Lower lobe of right lung (tissue), 2 donors: Measurements from ENCODE around the gene TRIM2. TPM values are rescaled to one million over a fixed set of nuclear protein-coding genes. Genes with fewer than 3 reads are reported as not detected.

ENCODE experiments used
- ATAC-seq, 2 donors: fragments of 200-7000 bp; cut with Tn5 transposase; one replicate each; pipeline ENCODE4 v1.9.1; 2020 to 2022; ENCODE audit warnings: mild to moderate bottlenecking in 2 of 2, moderate library complexity in 2 of 2
- DNase-seq: peaks from one replicate; pipeline ENCODE4 v3.0.0-alpha.2; 2020
- H3K27ac ChIP-seq: fragments of 200-600 bp; one replicate; pipeline ENCODE4 v1.8.0; 2022
- H3K27me3 ChIP-seq: fragments of 200-600 bp; one replicate; pipeline ENCODE4 v1.8.0; 2022; ENCODE audit warnings: low read depth
- H3K36me3 ChIP-seq: fragments of 200-600 bp; one replicate; pipeline ENCODE4 v1.8.0; 2022; ENCODE audit warnings: mild to moderate bottlenecking
- H3K4me1 ChIP-seq: fragments of 200-600 bp; one replicate; pipeline ENCODE4 v1.8.0; 2022
- H3K4me3 ChIP-seq: fragments of 200-600 bp; one replicate; pipeline ENCODE4 v1.8.0; 2022; ENCODE audit warnings: mild to moderate bottlenecking
- H3K9me3 ChIP-seq: fragments of 200-600 bp; one replicate; pipeline ENCODE4 v1.8.0; 2022
- intact Hi-C: fragments of 100-400 bp; cut with DNase I; formaldehyde crosslinking; loops from one replicate; pipeline ENCODE4 v1.11.0; 2022
- total RNA-seq: library from RNA; stranded (reverse); fragmentation: NEBNext Ultra II Directional; extraction: Animal tissue kit (Norgen Biotek cat#: 25700); gene quantifications from one replicate; pipeline ENCODE4 v1.2.1, GENCODE V29; 2021
- TF ChIP-seq, protein P1 (sequence below): fragments of 200-600 bp; IDR thresholded peaks from one replicate; pipeline ENCODE4 v1.8.0; 2022; ENCODE audit warnings: antibody characterized with exemption, mild to moderate bottlenecking
- donor health status: DM: no; HTN: yes; CAD: no; lungs with severe emphysema.

TRIM2 gene
- total RNA-seq, 1 donor from 2014 or later = 32.6 TPM

DNA sequence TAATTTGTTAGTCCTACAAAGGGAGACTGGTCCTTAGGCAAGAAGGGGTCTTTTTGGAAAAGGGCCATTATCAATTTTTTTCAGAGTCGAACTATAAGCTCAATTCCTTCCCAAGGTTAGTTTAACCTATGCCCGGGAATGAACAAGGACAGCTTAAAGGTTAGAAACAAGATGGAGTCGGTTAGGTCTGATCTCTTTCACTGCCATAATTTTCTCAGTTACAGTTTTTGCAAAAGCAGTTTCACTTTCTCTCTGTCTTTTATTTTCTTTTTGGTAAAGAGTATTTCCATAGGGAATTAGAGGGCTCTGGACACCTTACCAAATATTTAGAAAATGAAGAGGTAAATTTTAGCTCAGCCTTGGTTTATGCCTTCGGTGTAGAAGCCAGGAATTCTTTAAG lies 64.1 kb downstream of the TRIM2 start:
- no peak overlapping the region for H3K4me3 ChIP-seq
- peaks cover 11% of the 10 kb centered on the region for H3K4me1 ChIP-seq
- H3K9me3 ChIP-seq = no peaks in the 10 kb centered on the region
- no peaks in the 10 kb centered on the region for H3K36me3 ChIP-seq
- intact Hi-C loops = no loop called here
- TF ChIP-seq, protein P1, sequence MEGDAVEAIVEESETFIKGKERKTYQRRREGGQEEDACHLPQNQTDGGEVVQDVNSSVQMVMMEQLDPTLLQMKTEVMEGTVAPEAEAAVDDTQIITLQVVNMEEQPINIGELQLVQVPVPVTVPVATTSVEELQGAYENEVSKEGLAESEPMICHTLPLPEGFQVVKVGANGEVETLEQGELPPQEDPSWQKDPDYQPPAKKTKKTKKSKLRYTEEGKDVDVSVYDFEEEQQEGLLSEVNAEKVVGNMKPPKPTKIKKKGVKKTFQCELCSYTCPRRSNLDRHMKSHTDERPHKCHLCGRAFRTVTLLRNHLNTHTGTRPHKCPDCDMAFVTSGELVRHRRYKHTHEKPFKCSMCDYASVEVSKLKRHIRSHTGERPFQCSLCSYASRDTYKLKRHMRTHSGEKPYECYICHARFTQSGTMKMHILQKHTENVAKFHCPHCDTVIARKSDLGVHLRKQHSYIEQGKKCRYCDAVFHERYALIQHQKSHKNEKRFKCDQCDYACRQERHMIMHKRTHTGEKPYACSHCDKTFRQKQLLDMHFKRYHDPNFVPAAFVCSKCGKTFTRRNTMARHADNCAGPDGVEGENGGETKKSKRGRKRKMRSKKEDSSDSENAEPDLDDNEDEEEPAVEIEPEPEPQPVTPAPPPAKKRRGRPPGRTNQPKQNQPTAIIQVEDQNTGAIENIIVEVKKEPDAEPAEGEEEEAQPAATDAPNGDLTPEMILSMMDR = no peak
- ATAC-seq (no peak), DNase-seq (no peak)
- H3K27me3 ChIP-seq = no peaks in the 10 kb centered on the region
- no peak overlapping the region for H3K27ac ChIP-seq

DNA sequence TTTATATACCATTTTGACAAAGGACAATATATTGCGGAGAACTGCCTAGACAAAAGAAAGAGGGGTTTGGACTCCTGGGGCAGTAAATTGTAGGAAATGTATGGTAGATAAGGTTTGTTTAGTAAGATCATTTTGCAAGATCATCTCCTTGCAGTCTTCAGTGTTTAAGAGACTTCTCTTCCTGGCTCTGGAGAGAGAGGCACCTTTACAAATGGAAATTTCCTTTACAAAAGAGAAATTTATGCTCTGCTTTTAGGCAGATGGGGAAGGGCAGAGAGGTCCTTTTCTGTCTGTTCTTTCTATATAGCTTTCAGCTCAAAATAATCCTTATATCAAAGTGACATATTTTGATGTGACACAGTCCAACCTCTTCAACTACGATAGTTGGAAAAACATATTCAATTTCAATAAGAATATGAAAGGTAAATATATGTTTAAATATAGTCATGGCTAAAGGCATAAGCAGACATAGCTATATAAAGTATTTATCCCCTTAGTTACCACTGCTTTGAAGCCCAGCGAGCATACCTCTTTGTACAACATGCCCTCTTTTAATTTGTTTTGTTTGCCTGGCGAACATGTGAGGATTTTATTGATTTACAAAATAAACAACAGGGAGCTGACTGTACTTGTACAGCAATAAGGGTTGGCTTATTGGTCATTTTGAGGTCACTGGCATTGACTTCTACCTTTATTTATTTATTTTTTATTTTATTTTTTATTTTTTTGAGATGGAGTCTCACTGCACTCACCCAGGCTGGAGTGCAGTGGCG lies 65.2 kb downstream of the TRIM2 start:
- Histone ChIP-seq H3K36me3 (no peaks in the 10 kb centered on the region), H3K4me3 (no peak overlapping the region), H3K9me3 (no peaks in the 10 kb centered on the region), H3K27ac (no peak overlapping the region), H3K4me1 (peaks cover 11% of the 10 kb centered on the region), H3K27me3 (no peaks in the 10 kb centered on the region)
- ATAC-seq = no peak
- TF ChIP-seq, protein P1 = no peak
- DNase-seq = no peak
- intact Hi-C loops = no loop called here

DNA sequence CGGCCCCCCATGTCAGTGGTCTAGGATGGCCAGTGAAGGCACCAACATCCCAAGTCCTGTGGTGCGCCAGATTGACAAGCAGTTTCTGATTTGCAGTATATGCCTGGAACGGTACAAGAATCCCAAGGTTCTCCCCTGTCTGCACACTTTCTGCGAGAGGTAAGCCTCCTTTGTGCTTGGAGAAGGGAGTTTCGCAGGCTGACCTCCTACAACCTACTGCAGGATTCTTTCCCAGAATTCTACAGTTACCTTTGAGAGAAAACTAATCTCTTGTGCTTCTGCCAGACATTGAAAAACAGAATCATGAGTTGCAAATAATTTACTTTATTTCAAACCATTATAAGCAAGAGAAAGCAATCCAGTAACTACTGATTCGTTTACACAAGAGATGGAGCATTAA lies 66.1 kb downstream of the TRIM2 start:
- peaks cover 11% of the 10 kb centered on the region for H3K4me1 ChIP-seq
- no peak overlapping the region for H3K27ac ChIP-seq
- DNase-seq = no peak
- TF ChIP-seq, protein P1 = no peak
- H3K4me3 ChIP-seq = no peak overlapping the region
- no peaks in the 10 kb centered on the region for H3K9me3 ChIP-seq
- intact Hi-C loops = no loop called here
- no peaks in the 10 kb centered on the region for H3K36me3 ChIP-seq
- no peak for ATAC-seq
- H3K27me3 ChIP-seq = no peaks in the 10 kb centered on the region

DNA sequence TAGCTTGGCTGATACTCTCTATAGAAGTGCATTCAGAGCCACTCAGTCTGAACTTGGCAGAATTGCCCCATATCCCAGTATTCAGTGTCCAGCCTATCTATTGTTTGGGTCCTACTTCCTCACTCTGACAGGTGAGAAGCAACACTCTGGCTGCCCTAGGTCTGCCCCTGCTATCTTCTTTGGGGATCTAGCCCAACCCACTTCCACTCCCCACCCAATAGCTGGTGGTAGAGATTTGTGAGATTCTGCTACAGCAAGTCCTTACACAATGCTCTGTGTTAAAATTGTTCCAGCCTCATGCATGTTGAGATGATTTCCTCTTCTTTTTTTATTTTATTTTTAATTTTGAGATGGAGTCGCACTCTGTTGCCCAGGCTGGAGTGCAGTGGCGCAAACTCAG lies 67.6 kb downstream of the TRIM2 start:
- Histone ChIP-seq H3K4me3 (no peak overlapping the region), H3K27me3 (no peaks in the 10 kb centered on the region), H3K27ac (no peak overlapping the region), H3K9me3 (no peaks in the 10 kb centered on the region), H3K4me1 (peaks cover 11% of the 10 kb centered on the region), H3K36me3 (no peaks in the 10 kb centered on the region)
- intact Hi-C loops = no loop called here
- TF ChIP-seq, protein P1 = no peak
- ATAC-seq (no peak), DNase-seq (no peak)

DNA sequence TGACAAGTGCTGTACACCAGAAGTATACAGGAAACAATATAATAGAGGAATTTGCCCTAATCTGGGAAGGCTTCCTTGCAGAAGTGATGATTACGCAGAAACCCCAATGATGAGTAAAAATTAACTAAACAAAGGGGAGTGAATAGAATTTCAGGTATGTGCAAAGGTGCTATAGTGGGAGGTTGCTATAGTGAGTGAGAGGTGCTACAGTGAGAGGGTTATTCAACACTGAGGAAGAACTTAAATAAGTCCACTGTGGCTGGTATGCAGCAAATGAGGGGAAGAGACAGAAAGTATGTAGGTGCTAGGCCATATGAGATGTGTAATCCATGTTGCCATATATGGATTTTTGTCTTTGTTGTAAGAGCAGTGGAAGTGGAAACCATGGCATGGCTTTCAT lies 69.5 kb downstream of the TRIM2 start:
- Histone ChIP-seq H3K27me3 (no peaks in the 10 kb centered on the region), H3K36me3 (peaks cover 4% of the 10 kb centered on the region), H3K9me3 (no peaks in the 10 kb centered on the region), H3K4me1 (no peaks in the 10 kb centered on the region), H3K27ac (no peak overlapping the region), H3K4me3 (no peak overlapping the region)
- DNase-seq (no peak), ATAC-seq (peak in 1 of 2 donors; percentile 61)
- intact Hi-C loops = no loop called here
- TF ChIP-seq, protein P1 = no peak
